Peyer's patch (tissue), 4 donors: ENCODE data around the gene AIF1L. TPM values are rescaled to one million over a fixed set of nuclear protein-coding genes. Genes with fewer than 3 reads are reported as not detected.

Source experiments
- DNase-seq, 3 donors: peaks; one replicate each; pipeline ENCODE4 v3.0.0-alpha.2; 2017 to 2019
- H3K27ac ChIP-seq, 4 donors: fragments of 200-600 bp; sonication (generic); one replicate each; pipeline ENCODE4 v1.5.1; 2016 to 2019
- H3K27me3 ChIP-seq, 2 donors: fragments of 200-600 bp; sonication (generic); one replicate each; pipeline ENCODE4 v1.5.1; 2019
- H3K36me3 ChIP-seq, 3 donors: fragments of 200-600 bp; sonication (generic); one replicate each; pipeline ENCODE4 v1.5.1; 2016 to 2019
- H3K4me1 ChIP-seq, 4 donors: fragments of 200-600 bp; sonication (generic); one replicate each; pipeline ENCODE4 v1.5.1; 2016 to 2019
- H3K4me3 ChIP-seq, 4 donors: fragments of 200-600 bp; sonication (generic); 1 replicate in 3 of 4; 2 replicates in 1 of 4; pipeline ENCODE4 v1.5.1; 2016 to 2019; ENCODE audit warnings: mild to moderate bottlenecking in 1 of 4
- H3K9me3 ChIP-seq, 4 donors: fragments of 200-600 bp; sonication (generic); one replicate each; pipeline ENCODE4 v1.5.1; 2016 to 2019; ENCODE audit warnings: mild to moderate bottlenecking in 1 of 4
- POLR2A ChIP-seq, 2 donors: fragments of 450-650 bp; IDR thresholded peaks; one replicate each; pipeline ENCODE4 v1.5.1; 2017; ENCODE audit warnings: antibody characterized with exemption in 2 of 2, mild to moderate bottlenecking in 2 of 2, moderate library complexity in 2 of 2
- total RNA-seq, 4 donors: library from RNA; depleted of rRNA; stranded (reverse); fragments of >200 nt; gene quantifications; one replicate each; pipeline ENCODE4 v1.1.0, GENCODE V29; 2016
- TF ChIP-seq, protein P1 (sequence below), 6 experiments: fragments of 450-650 bp in 4 of 6; fragments of 200-600 bp in 2 of 6; sonication (generic) in 1 of 6; IDR thresholded peaks; one replicate each; pipeline ENCODE4 v1.5.1; 2017 to 2019; ENCODE audit warnings: antibody characterized with exemption in 6 of 6, mild to moderate bottlenecking in 3 of 6, moderate library complexity in 1 of 6

AIF1L gene
- total RNA-seq, 4 donors from 2014 or later, result 1.5 to 10.7 (median 2.8) TPM

DNA sequence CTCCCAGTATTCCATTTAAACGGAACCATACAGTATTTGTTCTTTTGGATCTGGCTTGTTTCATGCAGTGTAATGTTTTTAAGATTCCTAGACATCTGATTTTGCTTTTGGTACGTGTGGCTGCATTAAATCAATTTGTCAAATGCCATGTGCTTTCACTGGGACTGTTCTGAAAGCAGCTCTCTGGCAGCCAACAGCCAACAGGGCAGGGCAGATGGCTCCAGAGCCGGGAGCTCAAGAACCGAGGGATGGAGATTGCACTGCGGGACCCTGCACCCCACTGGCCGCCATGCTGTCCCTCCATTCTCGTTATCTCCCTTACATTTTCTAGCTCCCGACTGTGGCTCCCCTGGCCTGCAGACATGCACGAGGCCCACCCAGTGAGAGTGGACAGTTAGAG is 33.4 kb upstream of the AIF1L start:
- H3K27ac ChIP-seq, result no peak overlapping the region
- TF ChIP-seq POLR2A (IDR thresholded peaks at IDR 0.05), result no peak
- TF ChIP-seq, protein P1, sequence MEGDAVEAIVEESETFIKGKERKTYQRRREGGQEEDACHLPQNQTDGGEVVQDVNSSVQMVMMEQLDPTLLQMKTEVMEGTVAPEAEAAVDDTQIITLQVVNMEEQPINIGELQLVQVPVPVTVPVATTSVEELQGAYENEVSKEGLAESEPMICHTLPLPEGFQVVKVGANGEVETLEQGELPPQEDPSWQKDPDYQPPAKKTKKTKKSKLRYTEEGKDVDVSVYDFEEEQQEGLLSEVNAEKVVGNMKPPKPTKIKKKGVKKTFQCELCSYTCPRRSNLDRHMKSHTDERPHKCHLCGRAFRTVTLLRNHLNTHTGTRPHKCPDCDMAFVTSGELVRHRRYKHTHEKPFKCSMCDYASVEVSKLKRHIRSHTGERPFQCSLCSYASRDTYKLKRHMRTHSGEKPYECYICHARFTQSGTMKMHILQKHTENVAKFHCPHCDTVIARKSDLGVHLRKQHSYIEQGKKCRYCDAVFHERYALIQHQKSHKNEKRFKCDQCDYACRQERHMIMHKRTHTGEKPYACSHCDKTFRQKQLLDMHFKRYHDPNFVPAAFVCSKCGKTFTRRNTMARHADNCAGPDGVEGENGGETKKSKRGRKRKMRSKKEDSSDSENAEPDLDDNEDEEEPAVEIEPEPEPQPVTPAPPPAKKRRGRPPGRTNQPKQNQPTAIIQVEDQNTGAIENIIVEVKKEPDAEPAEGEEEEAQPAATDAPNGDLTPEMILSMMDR (IDR thresholded peaks at IDR 0.05), result no peak
- no peaks in the 10 kb centered on the region for H3K4me1 ChIP-seq

DNA sequence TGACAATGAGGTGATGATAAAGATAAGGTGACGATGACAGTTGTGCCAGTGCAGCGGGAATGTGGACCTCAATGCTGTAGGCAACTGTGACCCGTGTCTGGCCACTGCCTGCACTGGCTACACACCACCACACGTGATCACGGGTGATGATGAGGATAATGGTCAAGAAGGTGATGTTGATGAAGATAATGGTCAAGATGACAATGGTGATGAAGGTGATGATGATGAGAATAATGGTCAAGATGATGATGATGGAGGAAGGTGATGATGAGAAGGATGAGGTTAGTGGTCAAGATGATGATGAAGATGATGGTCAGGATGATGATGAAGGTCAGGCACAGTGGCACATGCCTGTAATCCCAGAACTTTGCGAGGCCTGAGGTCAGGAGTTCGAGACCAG is 30.7 kb upstream of the AIF1L start:
- Histone ChIP-seq H3K27me3 (no peaks in the 10 kb centered on the region), H3K9me3 (no peaks in the 10 kb centered on the region), H3K36me3 (no peaks in the 10 kb centered on the region), H3K27ac (no peak overlapping the region), H3K4me3 (no peak overlapping the region), H3K4me1 (no peaks in the 10 kb centered on the region)
- TF ChIP-seq POLR2A (IDR thresholded peaks at IDR 0.05), result no peak
- TF ChIP-seq, protein P1 (IDR thresholded peaks at IDR 0.05), result no peak
- no peak for DNase-seq

More for the DNA sequence above, 33.4 kb upstream of the AIF1L start:
- Histone ChIP-seq H3K36me3 (no peaks in the 10 kb centered on the region), H3K4me3 (no peak overlapping the region), H3K9me3 (no peaks in the 10 kb centered on the region), H3K27me3 (no peaks in the 10 kb centered on the region)
- DNase-seq, result no peak

DNA sequence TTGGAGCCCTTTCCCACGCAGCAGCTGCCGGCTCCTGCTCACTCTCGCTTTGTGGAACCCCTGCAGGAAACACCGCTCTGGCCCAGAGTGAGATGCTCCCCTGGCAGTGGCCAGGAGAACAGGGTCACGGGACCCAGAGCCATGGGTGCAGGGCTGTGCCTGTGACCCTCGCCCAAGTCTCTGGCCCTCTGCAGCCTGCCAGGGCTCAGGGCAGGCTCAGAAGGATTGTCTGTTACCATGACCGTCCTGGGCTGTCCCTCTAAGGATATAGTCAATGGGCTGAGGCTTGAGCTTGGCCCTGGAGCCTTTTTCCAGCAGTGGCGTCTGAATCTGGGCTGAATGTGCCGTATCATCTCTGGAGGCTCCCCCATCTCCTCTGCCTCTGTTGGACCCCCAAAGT is 28.7 kb upstream of the AIF1L start:
- Histone ChIP-seq H3K4me1 (no peaks in the 10 kb centered on the region), H3K36me3 (no peaks in the 10 kb centered on the region), H3K27me3 (no peaks in the 10 kb centered on the region), H3K4me3 (no peak overlapping the region), H3K9me3 (no peaks in the 10 kb centered on the region), H3K27ac (no peak overlapping the region)
- no peak for DNase-seq
- TF ChIP-seq POLR2A (IDR thresholded peaks at IDR 0.05), result no peak

DNA sequence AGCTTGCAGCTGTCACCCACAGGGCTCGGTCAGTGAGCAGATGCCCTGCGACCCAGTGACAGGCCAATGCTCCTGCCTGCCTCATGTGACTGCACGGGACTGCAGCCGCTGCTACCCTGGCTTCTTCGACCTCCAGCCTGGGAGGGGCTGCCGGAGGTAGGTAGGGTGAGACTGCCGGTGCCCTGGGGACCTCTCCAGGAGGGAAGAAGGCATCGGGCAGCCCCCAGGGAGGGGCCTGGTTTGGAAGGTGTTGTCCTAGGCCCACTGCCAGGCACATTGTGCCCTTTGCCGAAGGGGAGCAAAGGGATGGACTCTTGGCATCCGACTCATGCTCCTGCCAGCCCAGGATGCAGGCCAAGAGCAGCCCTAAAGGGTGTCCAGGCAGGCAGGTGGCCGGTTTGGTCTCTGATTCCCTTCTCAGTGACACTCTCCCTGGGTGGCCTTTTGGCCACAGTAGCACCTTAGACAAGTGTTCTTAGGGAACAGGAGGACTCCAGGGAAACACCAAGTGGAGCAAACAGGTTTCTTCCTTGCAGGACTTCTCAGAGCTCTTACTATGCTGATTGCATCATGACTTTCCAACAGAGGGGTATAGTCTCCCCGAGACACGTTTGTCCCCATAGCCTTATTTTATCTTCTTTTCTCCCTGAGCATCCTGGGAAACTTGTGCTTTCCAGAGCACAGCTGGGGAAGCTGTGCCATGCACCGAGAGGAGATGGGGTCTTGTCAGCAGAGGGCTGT is 28.1 kb upstream of the AIF1L start:
- H3K27me3 ChIP-seq, result no peaks in the 10 kb centered on the region
- TF ChIP-seq, protein P1 (IDR thresholded peaks at IDR 0.05), result no peak
- no peak for TF ChIP-seq POLR2A (IDR thresholded peaks at IDR 0.05)
- H3K27ac ChIP-seq, result no peak overlapping the region
- no peak for DNase-seq
- H3K36me3 ChIP-seq, result no peaks in the 10 kb centered on the region
- no peaks in the 10 kb centered on the region for H3K4me1 ChIP-seq
- no peak overlapping the region for H3K4me3 ChIP-seq
- no peaks in the 10 kb centered on the region for H3K9me3 ChIP-seq

DNA sequence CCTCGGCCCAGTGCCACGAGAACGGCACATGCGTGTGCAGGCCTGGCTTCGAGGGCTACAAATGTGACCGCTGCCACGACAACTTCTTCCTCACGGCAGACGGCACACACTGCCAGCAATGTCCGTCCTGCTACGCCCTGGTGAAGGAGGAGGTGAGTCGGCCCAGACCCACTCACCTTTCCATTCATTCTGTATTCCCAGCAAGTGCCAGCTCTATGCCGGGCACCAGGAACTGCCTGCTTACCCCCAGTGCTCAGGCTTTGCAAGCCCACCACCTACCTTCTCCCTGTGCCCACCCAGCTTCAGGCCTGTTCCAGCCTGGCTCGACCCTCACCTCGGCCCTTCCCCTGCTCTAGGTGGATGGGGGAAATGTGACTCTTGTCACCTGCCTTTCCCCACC is 26.6 kb upstream of the AIF1L start:
- TF ChIP-seq, protein P1 (IDR thresholded peaks at IDR 0.05), result no peak
- no peak for TF ChIP-seq POLR2A (IDR thresholded peaks at IDR 0.05)
- Histone ChIP-seq H3K27me3 (no peaks in the 10 kb centered on the region), H3K9me3 (no peaks in the 10 kb centered on the region), H3K36me3 (no peaks in the 10 kb centered on the region), H3K27ac (no peak overlapping the region), H3K4me3 (no peak overlapping the region), H3K4me1 (no peaks in the 10 kb centered on the region)
- no peak for DNase-seq

DNA sequence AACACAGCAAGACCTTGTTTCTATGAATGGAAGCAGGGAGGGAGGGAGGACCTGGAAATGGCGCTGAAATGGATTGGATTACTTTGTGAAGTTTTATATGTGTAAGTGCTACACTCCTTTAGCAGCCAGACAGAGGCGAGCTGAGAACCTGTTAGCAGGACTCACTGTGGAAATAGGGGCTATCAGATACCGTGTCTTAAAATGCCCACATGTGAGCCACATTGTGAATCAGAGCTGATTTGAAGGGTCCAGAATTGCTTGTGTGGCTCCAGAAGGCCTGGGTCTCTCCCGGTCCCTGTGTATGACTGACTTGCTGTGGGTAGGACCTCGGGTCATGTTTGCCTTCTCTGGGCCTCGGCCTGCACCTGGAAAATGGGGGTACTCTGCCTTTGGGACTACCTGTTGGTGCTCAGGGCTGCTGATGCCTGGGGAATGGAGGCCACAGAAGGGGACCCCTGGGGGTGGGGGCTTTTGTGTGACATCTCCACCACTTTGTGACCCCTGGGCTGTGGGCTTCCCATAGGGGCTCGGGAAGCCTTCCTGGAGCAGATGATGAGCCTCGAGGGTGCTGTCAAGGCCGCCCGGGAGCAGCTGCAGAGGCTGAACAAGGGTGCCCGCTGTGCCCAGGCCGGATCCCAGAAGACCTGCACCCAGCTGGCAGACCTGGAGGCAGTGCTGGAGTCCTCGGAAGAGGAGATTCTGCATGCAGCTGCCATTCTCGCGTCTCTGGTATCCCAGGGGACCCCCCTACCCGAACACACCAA is 24.0 kb upstream of the AIF1L start:
- Histone ChIP-seq H3K27ac (no peak overlapping the region), H3K4me1 (no peaks in the 10 kb centered on the region), H3K27me3 (no peaks in the 10 kb centered on the region), H3K36me3 (no peaks in the 10 kb centered on the region), H3K9me3 (no peaks in the 10 kb centered on the region), H3K4me3 (no peak overlapping the region)
- DNase-seq, result no peak
- TF ChIP-seq POLR2A (IDR thresholded peaks at IDR 0.05), result no peak
